ENCODE measurements around the gene SHH.

DNA sequence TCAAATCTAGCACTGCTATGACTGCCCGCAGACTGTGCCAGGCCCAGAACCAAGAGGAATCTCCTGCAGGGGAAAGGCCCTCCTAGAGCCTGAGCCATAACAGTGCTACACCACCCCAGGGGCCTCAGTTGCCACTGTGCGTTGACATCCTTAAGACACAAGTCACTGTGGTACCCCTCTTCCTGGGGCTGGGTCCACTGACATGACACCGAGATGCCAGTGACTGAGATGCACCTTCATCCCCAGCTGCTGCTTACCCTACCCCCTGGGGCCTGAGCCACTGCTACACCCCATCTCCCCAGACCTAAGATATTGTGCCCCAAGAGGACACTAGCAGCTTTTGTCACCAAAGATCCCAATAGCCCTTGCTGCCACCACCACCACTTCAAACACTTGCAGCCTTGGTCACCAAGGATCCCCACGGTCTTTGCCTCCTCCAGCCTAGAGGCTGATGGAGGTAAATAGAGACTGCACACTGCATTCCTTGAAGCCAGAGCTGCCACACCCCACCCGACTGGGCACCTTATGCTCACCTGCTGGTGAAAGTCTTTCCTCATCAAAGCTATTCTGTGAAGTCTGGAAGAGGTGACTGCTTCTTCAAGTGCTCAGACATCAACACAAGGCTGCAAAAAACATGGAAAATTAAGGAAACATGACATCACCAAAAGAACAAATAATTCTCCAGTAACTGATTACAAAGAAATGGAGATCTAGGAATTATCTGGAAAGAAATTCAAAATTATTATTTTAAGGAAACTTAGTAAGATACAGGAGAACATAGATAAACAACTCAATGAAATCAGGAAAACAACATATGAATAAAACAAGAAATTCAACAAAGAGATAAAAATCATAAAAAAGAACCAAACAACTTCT, 40.4 kb upstream of the SHH start:
- TF ChIP-seq, protein P1, sequence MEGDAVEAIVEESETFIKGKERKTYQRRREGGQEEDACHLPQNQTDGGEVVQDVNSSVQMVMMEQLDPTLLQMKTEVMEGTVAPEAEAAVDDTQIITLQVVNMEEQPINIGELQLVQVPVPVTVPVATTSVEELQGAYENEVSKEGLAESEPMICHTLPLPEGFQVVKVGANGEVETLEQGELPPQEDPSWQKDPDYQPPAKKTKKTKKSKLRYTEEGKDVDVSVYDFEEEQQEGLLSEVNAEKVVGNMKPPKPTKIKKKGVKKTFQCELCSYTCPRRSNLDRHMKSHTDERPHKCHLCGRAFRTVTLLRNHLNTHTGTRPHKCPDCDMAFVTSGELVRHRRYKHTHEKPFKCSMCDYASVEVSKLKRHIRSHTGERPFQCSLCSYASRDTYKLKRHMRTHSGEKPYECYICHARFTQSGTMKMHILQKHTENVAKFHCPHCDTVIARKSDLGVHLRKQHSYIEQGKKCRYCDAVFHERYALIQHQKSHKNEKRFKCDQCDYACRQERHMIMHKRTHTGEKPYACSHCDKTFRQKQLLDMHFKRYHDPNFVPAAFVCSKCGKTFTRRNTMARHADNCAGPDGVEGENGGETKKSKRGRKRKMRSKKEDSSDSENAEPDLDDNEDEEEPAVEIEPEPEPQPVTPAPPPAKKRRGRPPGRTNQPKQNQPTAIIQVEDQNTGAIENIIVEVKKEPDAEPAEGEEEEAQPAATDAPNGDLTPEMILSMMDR (IDR thresholded peaks at IDR 0.05) = no peak
- no peak for TF ChIP-seq ZFX (IDR thresholded peaks at IDR 0.05; ENCODE audit: borderline replicate concordance)
